GM18519 (cell line): ENCODE measurements around the gene WFDC6.
"Not testable (repeated sequence)": the region's sequence is repeated elsewhere in the genome, so short reads cannot be mapped to it uniquely, and the experiment has no call there.

Experiments used
- ATAC-seq: cut with Tn5 transposase; IDR thresholded peaks from one replicate; pipeline ENCODE4 v1.9.1; 2021; ENCODE audit warnings: mild to moderate bottlenecking, moderate library complexity; ENCODE audit not compliant: unreplicated experiment, low FRiP score

Gene WFDC6

DNA sequence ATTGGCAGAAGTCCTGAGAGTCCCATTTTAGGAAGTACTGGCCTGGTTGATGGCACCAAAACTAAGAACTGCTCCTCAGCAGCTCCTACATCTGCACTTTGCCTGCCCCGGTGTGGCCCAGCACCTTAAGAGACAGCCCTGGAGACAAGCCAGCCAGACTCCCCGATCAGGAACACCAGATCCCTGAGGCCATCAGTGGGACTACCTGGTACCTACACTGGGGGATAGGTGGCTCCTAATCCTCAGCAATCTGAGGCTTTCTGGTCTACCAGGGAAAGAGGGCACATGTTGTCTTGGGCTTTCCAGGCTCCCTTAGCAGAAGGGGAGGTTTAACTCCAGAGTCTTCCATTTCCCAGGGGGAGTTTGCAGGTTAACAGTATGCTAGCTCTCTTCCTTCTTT lies at the start of gene WFDC6:
TSS of gene WFDC6 (minus strand) at position 101 of the 400 bp plus-strand sequence. CDS start at position 26, 75 bp downstream.
- no peak for ATAC-seq

DNA sequence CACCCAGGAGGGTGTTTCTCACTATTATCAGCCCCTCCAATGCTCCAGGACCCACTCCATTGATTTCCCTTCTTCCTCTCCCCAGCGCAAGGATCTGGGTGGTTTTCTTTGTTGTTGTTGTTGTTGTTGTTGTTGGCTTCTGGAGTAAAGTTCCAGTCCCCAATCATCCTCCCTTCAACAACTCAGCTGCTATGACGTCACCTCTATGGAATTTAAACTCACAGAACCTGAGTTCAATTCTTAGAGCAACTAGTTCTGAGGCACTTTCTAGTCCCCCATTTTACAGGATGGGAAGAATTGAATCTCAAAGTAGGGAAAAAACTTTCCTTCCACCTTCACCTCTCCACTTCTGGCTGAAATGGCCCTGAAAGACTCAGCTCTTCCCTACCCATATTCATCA lies 49.5 kb upstream of the WFDC6 start:
- ATAC-seq = no peak

DNA sequence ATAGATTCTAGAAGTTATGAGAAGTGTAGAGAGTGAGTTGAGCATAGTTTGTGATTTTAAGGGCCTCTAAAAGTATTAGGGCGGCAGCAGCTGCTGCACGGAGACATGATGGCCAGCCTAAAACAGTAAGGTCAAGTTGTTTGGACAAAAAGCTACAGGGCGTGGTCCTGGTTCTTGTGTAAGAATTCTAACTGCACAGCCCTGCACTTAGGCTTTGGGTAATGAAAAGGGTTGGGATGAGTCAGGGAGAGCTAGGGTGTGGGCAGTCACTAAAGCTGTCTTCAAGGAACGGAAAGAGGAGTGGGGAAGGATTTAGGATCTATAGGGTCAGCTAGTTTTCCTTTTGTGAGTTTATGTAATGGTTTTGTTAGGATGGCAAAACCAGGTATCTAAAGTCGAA lies 46.7 kb upstream of the WFDC6 start:
- not testable (repeated sequence) for ATAC-seq

DNA sequence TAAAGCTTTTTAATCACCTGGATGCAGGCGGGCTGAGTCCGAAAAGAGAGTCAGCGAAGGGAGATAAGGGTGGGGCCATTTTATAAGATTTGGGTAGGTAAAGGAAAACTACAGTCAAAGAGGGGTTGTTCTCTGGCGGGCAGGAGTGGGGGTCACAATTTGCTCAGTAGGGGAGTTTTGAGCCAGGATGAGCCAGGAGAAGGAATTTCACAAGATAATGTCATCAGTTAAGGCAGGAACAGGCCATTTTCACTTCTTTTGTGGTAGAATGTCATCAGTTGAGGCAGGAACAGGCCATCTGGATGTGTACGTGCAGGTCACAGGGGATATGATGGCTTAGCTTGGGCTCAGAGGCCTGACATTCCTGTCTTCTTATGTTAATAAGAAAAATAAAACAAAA lies 45.0 kb upstream of the WFDC6 start:
- ATAC-seq = not testable (repeated sequence)

DNA sequence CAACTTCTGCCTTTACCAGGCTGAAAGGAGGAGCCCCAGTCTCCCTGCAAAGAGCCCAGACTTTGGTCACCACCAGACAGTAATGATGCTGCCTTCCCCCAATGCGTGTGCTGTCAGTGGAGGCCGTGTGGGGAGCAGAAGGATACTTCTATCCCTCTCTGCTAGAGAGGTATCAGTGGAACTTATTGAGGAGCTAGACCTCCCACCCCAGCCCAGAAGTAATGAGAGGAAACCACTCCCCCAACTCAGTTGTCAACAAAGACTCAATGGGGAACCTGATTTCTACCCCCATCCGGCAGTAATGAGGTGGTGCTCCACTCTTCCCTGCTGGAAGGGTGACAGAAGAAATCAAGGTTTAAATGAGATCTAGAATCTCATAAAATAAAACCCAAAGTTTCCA lies 44.2 kb upstream of the WFDC6 start:
- ATAC-seq = no peak

DNA sequence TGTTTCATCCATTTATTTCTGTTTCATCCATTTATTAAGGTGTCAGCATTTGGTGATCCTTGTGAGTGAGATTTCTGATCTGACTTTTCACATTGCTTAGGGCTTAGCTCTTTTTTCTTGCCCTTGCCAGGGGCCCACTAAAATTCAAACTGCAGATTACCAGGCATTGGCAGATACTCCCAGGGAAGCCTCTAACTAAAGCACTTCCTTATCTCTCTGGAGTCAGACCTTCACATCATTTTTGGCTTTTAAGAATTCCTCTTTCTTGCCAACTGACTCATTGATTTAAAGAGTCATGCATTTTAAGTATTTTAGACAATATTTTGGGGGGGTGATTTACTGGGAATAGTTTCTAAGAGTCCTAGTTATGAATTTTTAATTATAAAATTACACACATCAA lies 42.4 kb upstream of the WFDC6 start:
- no peak for ATAC-seq

DNA sequence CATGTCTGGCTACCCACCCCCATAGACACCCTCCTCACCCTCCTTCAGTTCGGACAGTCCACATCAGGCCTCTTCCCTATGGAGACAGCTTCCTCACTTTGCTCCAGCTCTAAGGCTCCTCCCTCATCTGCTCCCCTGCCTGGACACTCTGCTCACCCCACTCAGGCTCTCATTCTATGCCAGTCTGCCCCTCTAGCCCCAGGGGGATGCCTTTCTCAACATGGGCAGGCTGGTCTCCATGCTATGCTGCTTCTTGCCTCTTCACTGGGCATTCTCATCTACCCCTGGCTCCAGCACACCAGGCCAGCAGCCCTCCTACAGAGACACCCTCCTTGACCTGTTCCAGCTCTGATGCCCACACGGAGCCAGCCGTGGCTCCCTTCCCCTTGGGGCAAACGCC lies 39.9 kb upstream of the WFDC6 start, which contains the start of gene WFDC8:
TSS of gene WFDC8 (minus strand) at position 101 of the 400 bp plus-strand sequence. CDS start at position 64, 37 bp downstream.
- ATAC-seq = no peak

DNA sequence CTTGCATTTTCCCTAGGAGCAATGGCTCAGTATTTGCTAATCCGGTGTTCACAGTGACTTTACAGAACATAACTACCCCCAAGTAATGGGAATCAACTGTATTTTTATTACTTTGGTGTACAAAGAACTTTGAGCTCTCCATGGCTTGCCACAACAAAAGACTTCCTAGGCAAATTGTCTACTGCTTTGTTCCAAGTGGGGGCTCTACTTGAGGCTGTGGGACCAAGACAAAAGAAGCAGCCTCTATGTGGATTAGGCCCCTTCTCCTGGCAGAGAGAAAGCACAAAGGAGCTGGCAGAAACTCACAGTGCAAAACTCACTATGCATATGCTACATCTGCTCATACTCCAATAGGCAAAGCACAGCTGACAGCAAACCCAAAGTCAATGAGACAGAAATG lies 38.9 kb upstream of the WFDC6 start:
- ATAC-seq = no peak

DNA sequence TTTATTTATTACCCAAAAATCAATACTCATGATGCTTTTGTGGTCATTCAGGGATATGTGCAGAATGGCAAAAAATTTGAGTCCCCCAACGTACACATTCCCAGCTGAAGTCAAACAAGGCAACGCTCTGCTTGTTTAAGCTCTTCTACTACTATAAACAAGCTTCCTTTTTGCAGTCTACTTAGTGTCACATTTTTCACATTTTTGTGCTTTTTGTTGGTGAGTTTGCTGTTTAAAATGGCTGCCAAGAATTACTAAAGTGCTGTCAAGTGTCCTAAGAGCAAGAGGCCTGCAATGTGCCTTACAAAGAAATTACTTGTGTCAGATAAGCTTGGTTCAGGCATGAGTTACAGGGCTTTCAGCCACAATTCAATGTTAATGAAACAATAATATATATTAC lies 37.7 kb upstream of the WFDC6 start:
- no peak for ATAC-seq

DNA sequence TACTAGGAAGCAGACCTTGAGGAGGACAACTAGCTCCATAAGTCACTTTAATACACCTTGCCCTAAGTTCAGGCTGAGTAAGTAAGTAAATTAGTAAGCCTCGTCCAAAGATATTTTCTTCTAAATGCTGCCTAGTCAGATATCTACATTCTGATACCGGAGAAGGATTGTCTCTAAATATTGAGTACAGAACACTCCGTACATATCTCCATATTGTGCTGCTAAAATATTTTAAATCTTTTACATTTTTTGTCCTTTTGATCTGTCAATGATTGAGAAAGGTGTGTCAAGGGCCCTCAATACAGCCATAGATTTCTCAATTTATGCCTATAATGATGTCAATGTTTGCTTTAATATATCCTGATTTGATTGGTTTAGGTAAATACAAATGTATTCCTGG lies 36.6 kb upstream of the WFDC6 start:
- ATAC-seq = no peak

DNA sequence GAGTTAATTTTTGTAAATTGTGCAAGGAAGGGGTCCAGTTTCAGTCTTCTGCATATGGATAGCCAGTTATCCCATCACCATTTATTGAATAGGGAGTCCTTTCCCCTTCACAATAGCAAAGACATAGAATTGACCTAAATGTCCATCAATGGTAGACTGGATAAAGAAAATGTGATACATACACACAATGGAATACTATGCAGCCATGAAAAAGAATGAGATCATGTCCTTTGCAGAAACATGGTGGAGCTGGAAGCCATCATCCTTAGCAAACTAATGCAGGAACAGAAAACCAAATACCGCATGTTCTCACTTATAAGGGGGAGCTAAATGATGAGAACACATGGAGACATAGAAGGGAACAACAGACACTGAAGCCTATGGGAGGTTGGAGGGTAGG lies 30.4 kb upstream of the WFDC6 start:
- not testable (repeated sequence) for ATAC-seq

DNA sequence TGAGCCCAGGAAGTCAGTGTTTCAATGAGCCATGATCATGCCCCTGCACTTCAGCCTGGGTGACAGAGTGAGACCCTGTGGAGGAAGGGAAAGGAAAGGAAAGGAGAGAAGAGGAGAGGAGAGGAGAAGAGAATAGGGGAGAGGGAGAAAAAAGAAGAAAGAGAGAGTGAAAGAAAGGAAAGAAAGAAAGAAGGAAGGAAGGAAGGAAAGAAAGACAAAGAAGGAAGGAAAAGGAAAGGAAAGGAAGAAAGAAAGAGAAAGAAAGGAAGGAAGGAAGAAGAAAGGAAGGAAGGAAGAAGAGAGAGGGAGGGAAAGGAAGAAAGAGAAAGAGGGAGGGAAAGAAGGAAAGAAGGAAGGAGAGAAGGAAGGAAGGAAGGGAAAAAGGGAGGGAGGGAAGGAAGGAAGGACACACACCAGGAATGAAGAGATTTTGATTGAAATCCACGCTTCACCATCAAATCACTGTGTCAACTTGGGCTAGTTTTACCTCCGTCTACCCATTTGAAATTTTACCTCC lies 25.5 kb upstream of the WFDC6 start:
- ATAC-seq = no peak

DNA sequence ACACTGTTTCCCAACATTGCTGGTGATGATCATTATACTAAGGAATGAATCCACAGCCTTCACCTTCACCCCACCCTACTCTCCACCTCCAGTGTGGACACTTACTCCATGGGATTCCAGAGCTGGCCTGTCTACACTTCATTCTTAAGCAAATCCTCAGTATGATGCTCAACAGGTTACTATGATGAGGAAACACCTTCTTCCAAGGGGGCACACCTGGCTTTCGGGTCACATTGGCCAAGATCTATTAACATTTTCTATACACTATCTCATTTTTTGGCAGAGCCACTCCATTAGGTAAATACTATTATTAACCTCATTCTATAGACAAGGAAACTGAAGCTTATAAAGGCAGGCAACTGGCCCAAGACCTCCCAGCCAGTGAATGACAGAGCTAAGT lies 15.9 kb upstream of the WFDC6 start:
- no peak for ATAC-seq

DNA sequence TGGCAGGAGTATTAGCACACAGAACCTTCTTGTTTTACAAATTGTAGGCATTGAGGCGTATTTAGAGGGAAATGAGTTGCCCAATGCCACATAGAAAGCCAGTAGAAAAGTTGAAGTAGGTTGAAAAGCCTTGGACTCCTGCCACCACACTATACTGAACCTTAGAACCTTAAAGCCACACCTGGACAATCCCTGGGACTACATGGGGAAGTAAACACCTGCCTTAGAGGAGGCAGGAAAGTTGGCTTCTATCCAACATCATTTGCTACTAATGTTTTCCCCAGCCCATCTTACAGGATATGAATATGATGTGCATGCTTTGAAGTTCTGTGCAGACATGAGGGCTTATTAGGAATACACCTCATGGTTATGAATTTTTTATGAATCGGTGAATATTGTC lies 13.2 kb upstream of the WFDC6 start:
- no peak for ATAC-seq

DNA sequence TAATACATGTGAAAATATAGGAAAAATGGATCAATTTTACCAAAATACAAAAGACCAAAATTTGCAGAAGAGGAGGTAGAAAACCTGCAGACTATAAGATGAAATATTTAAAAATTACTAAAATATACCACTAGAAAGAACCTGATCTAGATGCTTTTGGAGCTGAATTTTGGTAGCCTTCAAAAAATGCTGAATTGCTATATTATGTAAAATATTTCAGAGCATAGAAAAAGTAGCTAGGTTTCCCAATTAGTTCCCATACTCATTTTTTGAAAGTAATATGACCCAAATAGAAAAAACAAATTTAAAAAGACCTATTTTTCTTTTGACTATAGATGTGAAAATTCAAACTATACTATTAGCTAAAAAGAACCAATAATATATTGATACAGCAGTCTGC lies 11.5 kb upstream of the WFDC6 start:
- ATAC-seq = no peak

DNA sequence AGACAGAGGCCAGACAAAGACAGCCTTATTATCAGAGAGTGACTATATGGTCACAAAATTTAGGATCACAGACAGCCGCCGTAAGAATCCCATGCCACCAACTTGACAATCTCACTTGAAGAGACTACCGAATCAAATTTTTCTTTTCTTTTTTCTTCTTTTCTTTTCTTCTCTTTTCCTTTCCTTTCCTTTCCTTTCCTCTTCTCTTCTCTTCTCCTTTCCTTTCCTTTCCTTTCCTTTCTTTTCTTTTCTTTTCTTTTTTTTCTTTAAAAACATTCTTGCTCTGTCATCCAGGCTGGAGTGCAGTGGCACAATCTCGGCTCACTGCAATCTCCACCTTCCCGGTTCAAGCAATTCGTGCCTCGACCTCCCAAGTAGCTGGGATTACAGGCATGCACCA lies 9.1 kb upstream of the WFDC6 start:
- ATAC-seq = no peak

DNA sequence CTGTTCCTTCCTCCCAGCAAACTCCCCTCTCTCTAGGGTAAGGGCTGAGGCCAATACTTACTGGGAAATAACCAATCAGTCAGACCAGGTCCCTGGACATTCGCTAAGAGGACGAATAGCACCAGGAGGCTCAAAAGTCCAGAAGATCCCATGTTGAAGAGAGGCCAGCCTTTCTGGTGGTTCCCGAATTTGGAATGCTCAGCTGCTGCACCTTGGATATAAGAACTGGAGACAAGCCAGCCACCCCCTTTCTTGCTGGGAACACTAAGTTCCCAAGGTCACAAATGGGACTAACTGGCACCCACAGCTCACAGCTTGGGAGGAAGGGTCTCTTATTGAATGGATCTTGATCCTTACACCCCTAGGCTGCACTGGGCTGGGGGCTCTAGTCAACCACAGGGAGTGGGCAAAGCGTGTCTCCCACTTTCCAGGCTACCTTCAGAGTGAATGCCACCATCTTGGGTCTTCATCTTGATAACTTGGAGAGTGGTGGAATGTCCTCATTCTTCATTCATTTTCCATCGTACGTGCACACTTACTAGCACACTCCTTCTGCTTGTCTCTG lies 8.0 kb upstream of the WFDC6 start, which contains the start of gene EPPIN:
TSS of gene EPPIN (minus strand) at position 196 of the 565 bp plus-strand sequence. CDS start at position 152, 44 bp downstream.
- ATAC-seq = no peak

DNA sequence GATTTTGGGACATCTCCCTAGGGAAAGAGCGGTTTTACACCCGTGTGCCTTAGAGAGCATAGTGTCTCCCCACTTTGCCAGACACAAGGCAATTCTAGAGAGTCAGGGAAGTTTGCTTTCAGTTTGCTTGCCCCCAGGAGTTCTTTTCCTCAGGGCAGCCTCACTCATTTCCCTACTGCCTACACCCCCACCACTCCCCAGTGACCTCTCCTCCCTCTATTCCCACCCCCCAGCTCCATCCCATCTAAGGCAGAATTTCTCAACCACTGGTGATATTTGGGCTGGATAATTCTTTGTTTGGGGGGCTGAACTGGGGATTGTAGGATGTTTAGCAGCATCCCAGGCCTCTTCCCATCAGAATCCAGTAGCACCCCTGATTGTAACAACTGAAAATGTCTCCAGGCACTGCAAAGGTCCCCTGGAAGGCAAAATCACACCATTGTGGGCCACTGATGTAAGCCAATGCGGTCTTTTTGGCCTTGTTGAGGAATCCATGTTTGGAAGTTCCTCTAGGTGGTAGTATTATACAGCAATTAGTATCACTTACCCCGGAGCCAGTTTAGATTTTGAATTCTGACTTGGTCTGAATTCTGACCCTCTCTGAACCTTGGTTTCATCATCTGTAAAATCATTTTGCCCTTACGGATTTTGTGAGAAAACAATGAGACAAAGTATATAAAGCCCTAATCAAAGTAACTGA lies 6.6 kb upstream of the WFDC6 start:
- no peak for ATAC-seq

DNA sequence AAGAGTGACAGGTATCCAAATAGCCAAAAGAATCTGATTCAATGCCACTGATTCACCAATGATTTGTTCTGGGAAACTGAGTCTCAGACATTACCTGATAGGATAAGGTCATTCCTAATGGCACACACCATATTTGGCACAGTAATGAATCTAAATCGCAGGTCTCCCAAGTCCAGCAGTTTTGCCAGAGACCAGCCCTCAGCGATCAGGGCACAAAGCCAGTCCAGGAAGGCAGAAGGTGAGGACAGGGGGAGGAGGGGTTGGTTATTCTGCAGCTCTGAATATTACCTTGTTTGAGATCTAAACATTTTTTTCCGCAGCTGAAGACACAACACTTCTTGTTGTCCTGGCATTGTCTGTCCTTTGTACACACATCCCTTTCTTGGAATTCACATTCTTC lies 6.1 kb upstream of the WFDC6 start:
- ATAC-seq = no peak

DNA sequence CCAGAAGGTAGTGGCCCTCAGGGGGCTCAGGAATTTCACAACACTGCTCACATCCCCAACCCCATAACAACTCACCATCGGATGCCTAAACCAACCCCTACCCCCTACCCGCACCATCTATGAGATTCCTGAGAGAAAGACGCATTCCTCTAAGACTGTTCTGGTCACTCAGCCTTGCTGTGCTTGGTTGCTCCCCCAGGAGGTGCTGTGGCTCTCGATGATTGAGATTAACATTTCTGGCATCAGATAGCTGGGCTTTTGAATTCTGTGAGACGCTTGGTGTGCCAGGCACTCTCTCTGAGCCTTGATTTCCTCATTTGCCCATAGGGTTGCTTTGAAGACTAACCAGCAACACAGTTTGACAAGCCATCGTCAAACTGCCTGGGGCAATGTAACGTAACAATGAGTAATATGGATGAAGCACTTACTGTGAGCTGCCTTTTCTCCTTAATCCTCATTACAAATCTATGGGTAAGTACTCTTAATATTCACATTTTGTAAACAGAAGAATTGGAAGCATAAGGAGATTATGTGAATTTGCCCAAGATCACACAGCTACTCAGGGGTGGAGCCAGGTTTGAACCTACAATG lies 978 bp downstream of the WFDC6 start:
- ATAC-seq = no peak

DNA sequence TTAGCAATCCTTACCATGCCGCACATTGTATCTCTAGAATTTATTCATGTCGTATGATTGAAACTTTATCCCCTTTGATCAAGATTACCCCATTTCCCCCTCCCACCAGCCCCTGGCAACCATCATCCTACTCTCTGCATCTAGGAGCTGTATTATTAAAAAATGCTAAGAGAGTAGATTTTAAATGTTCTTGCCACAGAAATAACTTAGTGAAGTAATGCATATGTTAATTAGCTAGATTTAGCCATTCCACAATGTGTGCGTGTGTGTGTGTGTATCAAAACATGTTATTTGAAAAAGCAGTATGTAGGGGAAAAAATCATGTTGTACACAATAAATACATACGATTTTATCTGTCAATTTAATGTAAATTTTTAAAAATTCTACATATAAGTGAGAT lies 12.0 kb downstream of the WFDC6 start:
- ATAC-seq = no peak

DNA sequence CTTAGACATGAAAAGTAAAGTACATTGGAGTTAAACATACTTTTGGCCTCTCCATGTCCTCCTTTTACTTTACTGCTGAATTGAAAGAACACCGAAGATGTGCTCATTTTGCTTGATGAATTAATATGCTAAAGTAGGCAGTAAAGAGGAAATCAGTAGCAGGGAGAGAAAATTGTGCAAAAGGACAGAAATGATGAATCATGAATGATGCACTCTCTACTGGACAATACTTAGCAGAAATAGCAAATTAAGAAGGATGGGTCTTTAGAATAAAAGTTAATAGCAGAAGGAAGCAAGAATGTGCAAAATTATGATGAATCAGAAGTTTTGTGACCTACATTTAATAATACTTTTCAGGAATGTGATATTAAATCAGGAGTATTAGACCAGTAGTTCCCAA lies 15.5 kb downstream of the WFDC6 start:
- no peak for ATAC-seq
